Hepatocyte (in vitro differentiated cells): ENCODE data around the gene RASAL1.

Source experiments
- EZH2 ChIP-seq: fragments of 200-600 bp; sonication (generic); IDR thresholded peaks from 2 replicates; pipeline ENCODE4 v1.6.1; 2016; ENCODE audit warnings: antibody characterized with exemption, mild to moderate bottlenecking, borderline replicate concordance
- EZH2phosphoT487 ChIP-seq: fragments of 200-600 bp; sonication (generic); IDR thresholded peaks from one replicate; pipeline ENCODE4 v1.6.1; 2018; ENCODE audit warnings: antibody characterized with exemption, mild to moderate bottlenecking, low read depth, moderate library complexity; ENCODE audit not compliant: unreplicated experiment, severe bottlenecking
- TF ChIP-seq, protein P1 (sequence below): fragments of 200-600 bp; sonication (generic); IDR thresholded peaks from 2 replicates; pipeline ENCODE4 v1.5.1; 2016; ENCODE audit warnings: antibody characterized with exemption, mild to moderate bottlenecking; ENCODE audit not compliant: poor library complexity

DNA sequence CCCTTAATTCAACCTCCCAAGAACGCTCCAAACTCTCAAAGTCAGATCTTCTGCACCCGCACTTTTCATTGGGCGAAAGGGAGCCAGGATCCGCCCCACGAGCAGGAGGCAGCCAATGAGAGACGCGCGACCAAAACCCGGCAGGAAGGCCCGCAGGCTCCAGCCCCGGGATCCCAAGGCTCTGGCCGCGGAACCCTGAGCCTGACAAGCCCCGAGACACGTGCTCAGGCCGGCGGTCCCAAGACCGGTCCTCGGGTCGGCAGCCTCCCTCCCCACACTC is 49.3 kb upstream of the RASAL1 start:
- TF ChIP-seq EZH2: no peak
- TF ChIP-seq, protein P1, sequence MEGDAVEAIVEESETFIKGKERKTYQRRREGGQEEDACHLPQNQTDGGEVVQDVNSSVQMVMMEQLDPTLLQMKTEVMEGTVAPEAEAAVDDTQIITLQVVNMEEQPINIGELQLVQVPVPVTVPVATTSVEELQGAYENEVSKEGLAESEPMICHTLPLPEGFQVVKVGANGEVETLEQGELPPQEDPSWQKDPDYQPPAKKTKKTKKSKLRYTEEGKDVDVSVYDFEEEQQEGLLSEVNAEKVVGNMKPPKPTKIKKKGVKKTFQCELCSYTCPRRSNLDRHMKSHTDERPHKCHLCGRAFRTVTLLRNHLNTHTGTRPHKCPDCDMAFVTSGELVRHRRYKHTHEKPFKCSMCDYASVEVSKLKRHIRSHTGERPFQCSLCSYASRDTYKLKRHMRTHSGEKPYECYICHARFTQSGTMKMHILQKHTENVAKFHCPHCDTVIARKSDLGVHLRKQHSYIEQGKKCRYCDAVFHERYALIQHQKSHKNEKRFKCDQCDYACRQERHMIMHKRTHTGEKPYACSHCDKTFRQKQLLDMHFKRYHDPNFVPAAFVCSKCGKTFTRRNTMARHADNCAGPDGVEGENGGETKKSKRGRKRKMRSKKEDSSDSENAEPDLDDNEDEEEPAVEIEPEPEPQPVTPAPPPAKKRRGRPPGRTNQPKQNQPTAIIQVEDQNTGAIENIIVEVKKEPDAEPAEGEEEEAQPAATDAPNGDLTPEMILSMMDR: no peak
- no peak for TF ChIP-seq EZH2phosphoT487
